Esophagus muscularis mucosa (tissue), 4 donors: ENCODE data around the gene CD300LB. TPM values are rescaled to one million over a fixed set of nuclear protein-coding genes. Genes with fewer than 3 reads are reported as not detected.

Source experiments
- DNase-seq: peaks from one replicate; pipeline ENCODE4 v3.0.0-alpha.2; 2017; ENCODE audit errors: extremely low spot score
- H3K27ac ChIP-seq, 4 donors: fragments of 200-600 bp; sonication (generic); replicated peaks in 1 of 4; 1 replicate in 3 of 4; 2 replicates in 1 of 4; pipeline ENCODE4 v1.5.1; 2016 to 2019; ENCODE audit warnings: mild to moderate bottlenecking in 1 of 4
- H3K27me3 ChIP-seq, 4 donors: fragments of 200-600 bp; sonication (generic); one replicate each; pipeline versions ENCODE4 v1.5.1 to v1.6.0; 2016 to 2019
- H3K36me3 ChIP-seq, 4 donors: fragments of 200-600 bp; sonication (generic); one replicate each; pipeline ENCODE4 v1.5.1; 2016 to 2019
- H3K4me1 ChIP-seq, 4 donors: fragments of 200-600 bp; sonication (generic); one replicate each; pipeline ENCODE4 v1.5.1; 2016 to 2019
- H3K4me3 ChIP-seq, 4 donors: fragments of 200-600 bp; sonication (generic); 1 replicate in 2 of 4; 2 replicates in 2 of 4; pipeline ENCODE4 v1.5.1; 2016 to 2019; ENCODE audit warnings: mild to moderate bottlenecking in 4 of 4, moderate library complexity in 1 of 4
- H3K9me3 ChIP-seq, 4 donors: fragments of 200-600 bp; sonication (generic); 1 replicate in 3 of 4; 2 replicates in 1 of 4; pipeline ENCODE4 v1.5.1; 2016 to 2019
- EP300 ChIP-seq: sonication (generic); formaldehyde crosslinking; IDR thresholded peaks from one replicate; pipeline ENCODE4 v1.6.1; 2017; ENCODE audit warnings: antibody characterized with exemption
- POLR2A ChIP-seq: fragments of 450-650 bp; IDR thresholded peaks from one replicate; pipeline ENCODE4 v1.6.1; 2017; ENCODE audit warnings: antibody characterized with exemption, moderate library complexity, mild to moderate bottlenecking, low read depth
- POLR2AphosphoS5 ChIP-seq, 2 donors: sonication (generic); formaldehyde crosslinking; IDR thresholded peaks; one replicate each; pipeline ENCODE4 v1.6.1; 2017; ENCODE audit warnings: antibody characterized with exemption in 2 of 2
- WGBS: methylation state at CpG from one replicate; pipeline ENCODE4 v1.1.5; 2018; 5-methylcytosine and 5-hydroxymethylcytosine counted together
- intact Hi-C: fragments of 100-400 bp; cut with DNase I; formaldehyde crosslinking; loops from one replicate; pipeline ENCODE4 v1.15.1; 2023
- total RNA-seq, 4 donors: library from RNA; depleted of rRNA; stranded (reverse); fragments of >200 nt; gene quantifications; one replicate each; pipeline versions ENCODE4 v1.1.0 to v1.2.1, GENCODE V29; 2016
- TF ChIP-seq, protein P1 (sequence below), 3 experiments: fragments of 200-600 bp in 2 of 3; fragments of 450-650 bp in 1 of 3; sonication (generic) in 2 of 3; IDR thresholded peaks; one replicate each; pipeline ENCODE4 v1.5.1; 2017 to 2019; ENCODE audit warnings: antibody characterized with exemption in 3 of 3, mild to moderate bottlenecking in 2 of 3, moderate library complexity in 1 of 3

Gene CD300LB
- total RNA-seq, 4 donors from 2014 or later = 0.17 to 0.83 (median 0.23) TPM; not detected in 1

- Histone ChIP-seq H3K9me3 (no peaks in the 10 kb centered on the region), H3K36me3 (no peaks in the 10 kb centered on the region), H3K4me3 (no peak overlapping the region), H3K4me1 (no peaks in the 10 kb centered on the region), H3K27me3 (peaks cover 0 to 15% (median 0%) of the 10 kb centered on the region in 4 donors), H3K27ac (no peak overlapping the region)
- TF ChIP-seq, protein P1, sequence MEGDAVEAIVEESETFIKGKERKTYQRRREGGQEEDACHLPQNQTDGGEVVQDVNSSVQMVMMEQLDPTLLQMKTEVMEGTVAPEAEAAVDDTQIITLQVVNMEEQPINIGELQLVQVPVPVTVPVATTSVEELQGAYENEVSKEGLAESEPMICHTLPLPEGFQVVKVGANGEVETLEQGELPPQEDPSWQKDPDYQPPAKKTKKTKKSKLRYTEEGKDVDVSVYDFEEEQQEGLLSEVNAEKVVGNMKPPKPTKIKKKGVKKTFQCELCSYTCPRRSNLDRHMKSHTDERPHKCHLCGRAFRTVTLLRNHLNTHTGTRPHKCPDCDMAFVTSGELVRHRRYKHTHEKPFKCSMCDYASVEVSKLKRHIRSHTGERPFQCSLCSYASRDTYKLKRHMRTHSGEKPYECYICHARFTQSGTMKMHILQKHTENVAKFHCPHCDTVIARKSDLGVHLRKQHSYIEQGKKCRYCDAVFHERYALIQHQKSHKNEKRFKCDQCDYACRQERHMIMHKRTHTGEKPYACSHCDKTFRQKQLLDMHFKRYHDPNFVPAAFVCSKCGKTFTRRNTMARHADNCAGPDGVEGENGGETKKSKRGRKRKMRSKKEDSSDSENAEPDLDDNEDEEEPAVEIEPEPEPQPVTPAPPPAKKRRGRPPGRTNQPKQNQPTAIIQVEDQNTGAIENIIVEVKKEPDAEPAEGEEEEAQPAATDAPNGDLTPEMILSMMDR (IDR thresholded peaks at IDR 0.05) = no peak
- TF ChIP-seq POLR2A = no peak
- TF ChIP-seq POLR2AphosphoS5 (IDR thresholded peaks at IDR 0.05) = no peak
- no peak for TF ChIP-seq EP300
- intact Hi-C loops = no loop called here
- 90% methylated on average over 10 of the region's 10 CpGs for WGBS
- DNase-seq = peak; percentile 34
These were observed 16.5 kb downstream of the CD300LB start for GRCh38 chr17:74514632-74515334.

DNA sequence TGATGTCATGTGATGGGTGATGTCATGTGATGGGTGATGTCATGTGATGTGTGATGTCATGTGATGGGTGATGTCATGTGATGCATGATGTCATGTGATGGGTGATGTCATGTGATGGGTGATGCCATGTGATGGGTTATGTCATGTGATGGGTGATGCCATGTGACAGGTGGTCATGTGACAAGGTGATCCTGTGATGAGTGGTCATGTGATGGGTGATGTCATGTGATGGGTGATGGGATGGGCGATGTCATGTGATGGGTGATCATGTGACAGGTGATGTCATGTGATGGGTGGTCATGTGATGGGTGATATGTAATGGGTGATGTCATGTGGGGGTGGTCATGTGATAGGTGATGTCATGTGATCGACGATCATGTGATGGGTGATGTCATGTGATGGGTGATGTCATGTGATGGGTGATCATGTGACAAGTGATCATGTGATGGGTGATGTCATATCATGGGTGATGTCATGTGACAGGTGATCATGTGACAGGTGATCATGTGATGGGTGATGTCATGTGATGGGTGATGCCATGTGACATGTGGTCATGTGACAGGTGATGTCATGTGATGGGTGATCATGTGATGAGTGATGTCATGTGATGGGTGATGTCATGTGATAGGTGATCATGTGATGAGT, 17.2 kb downstream of the CD300LB start:
- intact Hi-C loops = no loop called here
- TF ChIP-seq, protein P1 (IDR thresholded peaks at IDR 0.05) = no peak
- no peak for TF ChIP-seq EP300
- no peak for TF ChIP-seq POLR2AphosphoS5 (IDR thresholded peaks at IDR 0.05)
- TF ChIP-seq POLR2A = no peak
- no peak overlapping the region for H3K4me3 ChIP-seq
- H3K4me1 ChIP-seq = no peaks in the 10 kb centered on the region
- H3K36me3 ChIP-seq = no peaks in the 10 kb centered on the region
- peaks cover 0 to 15% (median 0%) of the 10 kb centered on the region in 4 donors for H3K27me3 ChIP-seq
- no peaks in the 10 kb centered on the region for H3K9me3 ChIP-seq
- H3K27ac ChIP-seq = no peak overlapping the region
- DNase-seq = peak; percentile 90
- WGBS = 53% methylated on average over 3 of the region's 3 CpGs

DNA sequence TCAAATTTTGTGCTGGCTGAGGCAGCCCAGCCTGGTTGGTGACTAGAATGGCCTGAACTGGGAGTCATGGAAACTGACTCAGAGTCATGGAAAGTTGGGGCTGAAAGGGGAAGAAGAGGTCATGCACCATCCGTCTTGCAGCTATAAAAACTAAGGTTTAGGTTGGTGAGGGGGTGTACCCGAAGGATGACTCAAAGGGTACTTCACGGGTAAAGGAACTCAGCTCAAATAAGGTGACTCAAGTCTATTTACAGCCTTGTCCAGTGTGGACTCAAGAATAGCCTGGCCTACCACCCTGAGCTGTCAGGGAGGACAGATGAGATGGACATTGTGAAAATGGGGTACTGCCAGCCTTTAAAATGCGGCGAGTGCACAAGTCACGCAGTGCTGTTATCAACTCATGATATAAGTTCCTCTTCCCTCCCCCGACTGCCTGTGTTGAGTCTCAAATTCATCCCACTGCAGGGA, 18.6 kb downstream of the CD300LB start:
- Histone ChIP-seq H3K27ac (no peak overlapping the region), H3K9me3 (no peaks in the 10 kb centered on the region), H3K4me1 (no peaks in the 10 kb centered on the region), H3K4me3 (no peak overlapping the region), H3K36me3 (no peaks in the 10 kb centered on the region), H3K27me3 (peaks cover 0 to 15% (median 0%) of the 10 kb centered on the region in 4 donors)
- TF ChIP-seq POLR2AphosphoS5 (IDR thresholded peaks at IDR 0.05) (no peak), EP300 (no peak)
- TF ChIP-seq, protein P1 (IDR thresholded peaks at IDR 0.05) = no peak
- DNase-seq = peak; percentile 82
- WGBS = 87% methylated on average over 7 of the region's 7 CpGs
- intact Hi-C loops = no loop called here

DNA sequence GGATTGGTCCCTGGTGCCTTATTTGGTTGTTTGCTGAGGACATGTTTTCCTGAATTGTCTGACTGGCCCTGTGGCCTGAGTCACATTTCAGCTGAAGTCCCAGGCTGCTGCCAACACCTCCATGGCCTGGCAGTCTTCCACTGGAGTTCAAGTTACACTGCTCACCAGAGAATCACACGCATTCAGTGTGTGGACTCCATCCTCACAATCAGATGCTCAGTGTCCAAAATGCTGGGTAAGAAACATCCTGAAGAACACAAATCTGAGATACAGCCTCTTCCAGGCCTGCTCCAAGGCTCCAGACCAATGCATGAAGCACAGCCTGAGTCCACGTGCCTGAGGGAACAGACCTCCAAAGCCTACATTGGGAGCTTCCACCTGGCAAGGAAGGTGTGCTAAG, 19.2 kb downstream of the CD300LB start:
- peak; percentile 79 for DNase-seq
- Histone ChIP-seq H3K4me1 (no peaks in the 10 kb centered on the region), H3K27ac (no peak overlapping the region), H3K4me3 (no peak overlapping the region), H3K36me3 (no peaks in the 10 kb centered on the region), H3K27me3 (peaks cover 0 to 15% (median 0%) of the 10 kb centered on the region in 4 donors), H3K9me3 (no peaks in the 10 kb centered on the region)
- intact Hi-C loops = no loop called here
- WGBS = 77% methylated on average over 2 of the region's 2 CpGs
- TF ChIP-seq, protein P1 (IDR thresholded peaks at IDR 0.05) = no peak
- TF ChIP-seq EP300 (no peak), POLR2A (no peak), POLR2AphosphoS5 (IDR thresholded peaks at IDR 0.05) (no peak)
